Activated CD4-positive, alpha-beta memory T cell treated with anti-CD3 and anti-CD28 coated beads, Interleukin-2, amount 10 ng/mL, durations not matched to agents 7 days and 5 days (primary cell): ENCODE measurements around the gene PHF24. TPM values are rescaled to one million over a fixed set of nuclear protein-coding genes. Genes with fewer than 3 reads are reported as not detected.

Experiments
- CTCF ChIA-PET: fragments of 350-600 bp; sonication (Branson Sonifier 250); formaldehyde crosslinking; loops from one replicate; lab custom pipeline; 2021; ENCODE audit warnings: antibody characterized with exemption, inconsistent platforms; lab: Charles Lee
- POLR2A ChIA-PET: fragments of 350-600 bp; sonication (Branson Sonifier 250); formaldehyde crosslinking; loops from one replicate; lab custom pipeline; 2021; ENCODE audit warnings: antibody characterized with exemption; lab: Charles Lee
- DNase-seq: peaks from one replicate; pipeline ENCODE4 v3.0.0-alpha.2; 2020
- H3K27ac Mint-ChIP-seq: one replicate; pipeline ENCODE4 v1.8.0; 2021; ENCODE audit warnings: mild to moderate bottlenecking, mixed read lengths
- H3K27me3 Mint-ChIP-seq: one replicate; pipeline ENCODE4 v1.8.0; 2021; ENCODE audit warnings: mixed read lengths
- H3K36me3 Mint-ChIP-seq: one replicate; pipeline ENCODE4 v1.8.0; 2021; ENCODE audit warnings: low read depth, mixed read lengths
- H3K4me1 Mint-ChIP-seq: one replicate; pipeline ENCODE4 v1.8.0; 2021; ENCODE audit warnings: mixed read lengths
- H3K4me3 Mint-ChIP-seq: one replicate; pipeline ENCODE4 v1.8.0; 2021; ENCODE audit warnings: mild to moderate bottlenecking, mixed read lengths
- H3K9me3 Mint-ChIP-seq: one replicate; pipeline ENCODE4 v1.8.0; 2021; ENCODE audit warnings: mixed read lengths
- total RNA-seq, 2 experiments: library from RNA; stranded (reverse); gene quantifications; one replicate each; pipeline ENCODE4 v1.2.3, GENCODE V29; 2021

The PHF24 gene
- total RNA-seq, 2 experiments from 2014 or later: not detected

GRCh38 chr9:34994900-34995669, 37.0 kb downstream of the PHF24 start:
- H3K4me3 Mint-ChIP-seq: no peak overlapping the region
- no peaks in the 10 kb centered on the region for H3K27me3 Mint-ChIP-seq
- H3K4me1 Mint-ChIP-seq: peaks cover 26% of the 10 kb centered on the region
- H3K36me3 Mint-ChIP-seq: no peaks in the 10 kb centered on the region
- CTCF ChIA-PET: interaction anchor here (0.6 to 1.5 kb wide), 9 partner anchors 10 to 392 kb away, joined by 3 to 4 read pairs (median 3); partner anchors contain the start of gene GALT
- no peak for DNase-seq
- H3K27ac Mint-ChIP-seq: no peak overlapping the region
- POLR2A ChIA-PET: interaction anchor here (1.2 kb wide), 1 partner anchor 120 kb away, joined by 5 read pairs; the partner anchor contains the start of gene ATOSB
- H3K9me3 Mint-ChIP-seq: no peaks in the 10 kb centered on the region

GRCh38 chr9:34995670-34996060, 37.6 kb downstream of the PHF24 start:
- DNase-seq: no peak
- ChIA-PET POLR2A (no interaction called here), CTCF (interaction anchor here (1.2 kb wide), 1 partner anchor 10 kb away, joined by 4 read pairs; no protein-coding TSS in a partner anchor)
- Mint-ChIP-seq H3K4me3 (no peak overlapping the region), H3K4me1 (peaks cover 23% of the 10 kb centered on the region), H3K27me3 (no peaks in the 10 kb centered on the region), H3K27ac (no peak overlapping the region), H3K36me3 (no peaks in the 10 kb centered on the region), H3K9me3 (no peaks in the 10 kb centered on the region)

GRCh38 chr9:34996181-34996904, 38.3 kb downstream of the PHF24 start:
- H3K36me3 Mint-ChIP-seq: no peaks in the 10 kb centered on the region
- CTCF ChIA-PET: no interaction called here
- H3K27me3 Mint-ChIP-seq: no peaks in the 10 kb centered on the region

GRCh38 chr9:34996905-34997279, 38.8 kb downstream of the PHF24 start:
- peaks cover 20% of the 10 kb centered on the region for H3K4me1 Mint-ChIP-seq
- H3K27me3 Mint-ChIP-seq: no peaks in the 10 kb centered on the region
- CTCF ChIA-PET: interaction anchor here (1.5 to 2.2 kb wide), 2 partner anchors 12 to 97 kb away, joined by 4 to 12 read pairs; no protein-coding TSS in a partner anchor
- H3K36me3 Mint-ChIP-seq: no peaks in the 10 kb centered on the region
- H3K27ac Mint-ChIP-seq: no peak overlapping the region
- no peaks in the 10 kb centered on the region for H3K9me3 Mint-ChIP-seq
- POLR2A ChIA-PET: no interaction called here
- no peak for DNase-seq
- H3K4me3 Mint-ChIP-seq: no peak overlapping the region

More at GRCh38 chr9:34996181-34996904, 38.3 kb downstream of the PHF24 start:
- Mint-ChIP-seq H3K4me3 (no peak overlapping the region), H3K9me3 (no peaks in the 10 kb centered on the region), H3K4me1 (peaks cover 17% of the 10 kb centered on the region), H3K27ac (no peak overlapping the region)
- DNase-seq: no peak
- POLR2A ChIA-PET: no interaction called here

- CTCF ChIA-PET: interaction anchor here (1.5 to 2.2 kb wide), 2 partner anchors 12 to 98 kb away, joined by 4 to 12 read pairs; no protein-coding TSS in a partner anchor
- no peaks in the 10 kb centered on the region for H3K9me3 Mint-ChIP-seq
- H3K4me3 Mint-ChIP-seq: no peak overlapping the region
- H3K27ac Mint-ChIP-seq: no peak overlapping the region
- H3K27me3 Mint-ChIP-seq: no peaks in the 10 kb centered on the region
- H3K4me1 Mint-ChIP-seq: peaks cover 20% of the 10 kb centered on the region
- DNase-seq: no peak
- POLR2A ChIA-PET: interaction anchor here (0.5 kb wide), 1 partner anchor 8 kb away, joined by 4 read pairs; the partner anchor contains the start of gene DNAJB5
- H3K36me3 Mint-ChIP-seq: no peaks in the 10 kb centered on the region
Measured at GRCh38 chr9:34997379-34997781, 39.3 kb downstream of the PHF24 start.

- POLR2A ChIA-PET: interaction anchor here (0.6 kb wide), 1 partner anchor 12 kb away, joined by 3 read pairs; no protein-coding TSS in a partner anchor
- no peak overlapping the region for H3K4me3 Mint-ChIP-seq
- no peak overlapping the region for H3K27ac Mint-ChIP-seq
- no peaks in the 10 kb centered on the region for H3K36me3 Mint-ChIP-seq
- H3K9me3 Mint-ChIP-seq: no peaks in the 10 kb centered on the region
- CTCF ChIA-PET: interaction anchor here (1.5 to 2.2 kb wide), 3 partner anchors 13 to 99 kb away, joined by 4 to 12 read pairs (median 5); no protein-coding TSS in a partner anchor
- H3K4me1 Mint-ChIP-seq: peaks cover 20% of the 10 kb centered on the region
- no peak for DNase-seq
- H3K27me3 Mint-ChIP-seq: no peaks in the 10 kb centered on the region
Measured at GRCh38 chr9:34998266-34998665, 40.2 kb downstream of the PHF24 start.

- Mint-ChIP-seq H3K4me1 (peaks cover 16% of the 10 kb centered on the region), H3K27me3 (no peaks in the 10 kb centered on the region), H3K36me3 (no peaks in the 10 kb centered on the region), H3K27ac (no peak overlapping the region), H3K4me3 (no peak overlapping the region), H3K9me3 (no peaks in the 10 kb centered on the region)
- ChIA-PET POLR2A (no interaction called here), CTCF (interaction anchor here (1.1 to 2.2 kb wide), 2 partner anchors 15 to 52 kb away, joined by 3 to 5 read pairs; no protein-coding TSS in a partner anchor)
- no peak for DNase-seq
Measured at GRCh38 chr9:34999576-34999975, 41.5 kb downstream of the PHF24 start.

- Mint-ChIP-seq H3K36me3 (no peaks in the 10 kb centered on the region), H3K9me3 (no peaks in the 10 kb centered on the region), H3K27ac (no peak overlapping the region), H3K4me3 (no peak overlapping the region), H3K4me1 (peaks cover 16% of the 10 kb centered on the region), H3K27me3 (no peaks in the 10 kb centered on the region)
- ChIA-PET CTCF (interaction anchor here (1.1 kb wide), 1 partner anchor 16 kb away, joined by 3 read pairs; no protein-coding TSS in a partner anchor), POLR2A (no interaction called here)
- no peak for DNase-seq
Measured at GRCh38 chr9:35000535-35001284, 42.6 kb downstream of the PHF24 start.

GRCh38 chr9:35001285-35001677, 43.2 kb downstream of the PHF24 start:
- H3K9me3 Mint-ChIP-seq: no peaks in the 10 kb centered on the region
- no peak overlapping the region for H3K27ac Mint-ChIP-seq
- no peak for DNase-seq
- H3K27me3 Mint-ChIP-seq: no peaks in the 10 kb centered on the region
- H3K36me3 Mint-ChIP-seq: no peaks in the 10 kb centered on the region
- no peak overlapping the region for H3K4me3 Mint-ChIP-seq
- H3K4me1 Mint-ChIP-seq: peaks cover 16% of the 10 kb centered on the region
- ChIA-PET POLR2A (interaction anchor here (1.0 kb wide), 1 partner anchor 11 kb away, joined by 4 read pairs; the partner anchor contains the start of gene DNAJB5), CTCF (interaction anchor here (0.9 kb wide), 1 partner anchor 50 kb away, joined by 3 read pairs; no protein-coding TSS in a partner anchor)

- ChIA-PET CTCF (interaction anchor here (0.9 kb wide), 2 partner anchors 17 to 49 kb away, joined by 3 to 6 read pairs; no protein-coding TSS in a partner anchor), POLR2A (interaction anchor here (1.0 to 1.4 kb wide), 2 partner anchors 12 kb away, joined by 3 to 4 read pairs; partner anchors contain the start of gene DNAJB5)
- DNase-seq: no peak
- peaks cover 16% of the 10 kb centered on the region for H3K4me1 Mint-ChIP-seq
- H3K4me3 Mint-ChIP-seq: no peak overlapping the region
- no peak overlapping the region for H3K27ac Mint-ChIP-seq
- H3K9me3 Mint-ChIP-seq: no peaks in the 10 kb centered on the region
- H3K36me3 Mint-ChIP-seq: no peaks in the 10 kb centered on the region
- no peaks in the 10 kb centered on the region for H3K27me3 Mint-ChIP-seq
Measured at GRCh38 chr9:35001803-35002502, 43.9 kb downstream of the PHF24 start.

GRCh38 chr9:35002623-35003022, 44.5 kb downstream of the PHF24 start:
- DNase-seq: no peak
- H3K36me3 Mint-ChIP-seq: no peaks in the 10 kb centered on the region
- no peak overlapping the region for H3K27ac Mint-ChIP-seq
- no peaks in the 10 kb centered on the region for H3K9me3 Mint-ChIP-seq
- ChIA-PET POLR2A (interaction anchor here (1.4 kb wide), 1 partner anchor 12 kb away, joined by 3 read pairs; no protein-coding TSS in a partner anchor), CTCF (interaction anchor here (0.9 kb wide), 1 partner anchor 18 kb away, joined by 6 read pairs; no protein-coding TSS in a partner anchor)
- H3K4me3 Mint-ChIP-seq: no peak overlapping the region
- H3K27me3 Mint-ChIP-seq: no peaks in the 10 kb centered on the region
- peaks cover 16% of the 10 kb centered on the region for H3K4me1 Mint-ChIP-seq
